Measurements from ENCODE around the gene ZRANB1. TPM values are rescaled to one million over a fixed set of nuclear protein-coding genes. Genes with fewer than 3 reads are reported as not detected.

ZRANB1 gene
- total RNA-seq, 4 donors from 2014 or later = 10.7 to 18.8 (median 15.5) TPM

DNA sequence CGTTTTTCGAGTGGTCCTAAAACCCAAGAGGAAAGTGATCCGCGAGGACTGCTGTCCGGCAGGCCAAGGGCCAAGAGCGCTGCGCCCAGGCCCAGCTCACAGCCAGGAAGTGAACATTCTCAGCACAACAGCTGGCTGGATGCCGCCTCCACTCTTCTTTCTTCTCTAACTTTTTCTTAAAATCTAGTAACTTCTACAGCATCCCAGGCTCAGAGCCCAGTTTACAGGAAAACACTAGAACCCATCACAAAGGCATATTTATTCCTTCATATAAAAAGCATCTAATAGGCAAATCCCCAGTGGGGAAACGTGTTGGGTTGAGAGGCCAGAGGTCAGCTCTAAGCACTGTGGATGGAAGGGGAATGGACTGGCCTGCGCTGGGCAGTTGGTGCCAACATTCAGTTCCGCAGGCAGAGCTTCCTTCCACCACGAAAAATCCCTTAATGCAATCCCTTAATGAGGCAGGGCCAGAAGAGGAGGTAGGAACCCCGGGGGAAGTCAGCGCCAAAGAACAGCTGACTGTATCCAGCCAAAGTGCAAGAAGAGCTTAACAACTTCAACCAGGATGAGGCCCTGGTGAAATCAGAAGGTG is 74.8 kb downstream of the ZRANB1 start:
- DNase-seq = no peak
- Histone ChIP-seq H3K36me3 (peaks cover 0 to 5% (median 0%) of the 10 kb centered on the region in 3 donors), H3K4me1 (peaks cover 0 to 42% (median 0%) of the 10 kb centered on the region in 4 donors), H3K9me3 (no peaks in the 10 kb centered on the region), H3K4me3 (no peak overlapping the region), H3K27ac (peak overlapping the region; percentile 40 to 62 (median 45)), H3K27me3 (no peaks in the 10 kb centered on the region)
- no peak for TF ChIP-seq POLR2A (IDR thresholded peaks at IDR 0.05)
- TF ChIP-seq, protein P1, sequence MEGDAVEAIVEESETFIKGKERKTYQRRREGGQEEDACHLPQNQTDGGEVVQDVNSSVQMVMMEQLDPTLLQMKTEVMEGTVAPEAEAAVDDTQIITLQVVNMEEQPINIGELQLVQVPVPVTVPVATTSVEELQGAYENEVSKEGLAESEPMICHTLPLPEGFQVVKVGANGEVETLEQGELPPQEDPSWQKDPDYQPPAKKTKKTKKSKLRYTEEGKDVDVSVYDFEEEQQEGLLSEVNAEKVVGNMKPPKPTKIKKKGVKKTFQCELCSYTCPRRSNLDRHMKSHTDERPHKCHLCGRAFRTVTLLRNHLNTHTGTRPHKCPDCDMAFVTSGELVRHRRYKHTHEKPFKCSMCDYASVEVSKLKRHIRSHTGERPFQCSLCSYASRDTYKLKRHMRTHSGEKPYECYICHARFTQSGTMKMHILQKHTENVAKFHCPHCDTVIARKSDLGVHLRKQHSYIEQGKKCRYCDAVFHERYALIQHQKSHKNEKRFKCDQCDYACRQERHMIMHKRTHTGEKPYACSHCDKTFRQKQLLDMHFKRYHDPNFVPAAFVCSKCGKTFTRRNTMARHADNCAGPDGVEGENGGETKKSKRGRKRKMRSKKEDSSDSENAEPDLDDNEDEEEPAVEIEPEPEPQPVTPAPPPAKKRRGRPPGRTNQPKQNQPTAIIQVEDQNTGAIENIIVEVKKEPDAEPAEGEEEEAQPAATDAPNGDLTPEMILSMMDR (IDR thresholded peaks at IDR 0.05) = no peak

- peaks cover 0 to 39% (median 0%) of the 10 kb centered on the region in 4 donors for H3K4me1 ChIP-seq
- TF ChIP-seq POLR2A (IDR thresholded peaks at IDR 0.05) = no peak
- TF ChIP-seq, protein P1 (IDR thresholded peaks at IDR 0.05) = no peak
- no peaks in the 10 kb centered on the region for H3K27me3 ChIP-seq
- no peak for DNase-seq
- H3K9me3 ChIP-seq = no peaks in the 10 kb centered on the region
- H3K27ac ChIP-seq = no peak overlapping the region
- peaks cover 0 to 5% (median 0%) of the 10 kb centered on the region in 3 donors for H3K36me3 ChIP-seq
- H3K4me3 ChIP-seq = no peak overlapping the region
Observed at GRCh38 chr10:125017547-125018298, 75.8 kb downstream of the ZRANB1 start.

GRCh38 chr10:125018576-125019143 is 76.7 kb downstream of the ZRANB1 start:
- peaks cover 0 to 39% (median 0%) of the 10 kb centered on the region in 4 donors for H3K4me1 ChIP-seq
- no peak overlapping the region for H3K27ac ChIP-seq
- no peak for DNase-seq
- no peaks in the 10 kb centered on the region for H3K9me3 ChIP-seq
- H3K36me3 ChIP-seq = peaks cover 0 to 5% (median 0%) of the 10 kb centered on the region in 3 donors
- no peak overlapping the region for H3K4me3 ChIP-seq
- H3K27me3 ChIP-seq = no peaks in the 10 kb centered on the region
- TF ChIP-seq, protein P1 (IDR thresholded peaks at IDR 0.05) = no peak
- no peak for TF ChIP-seq POLR2A (IDR thresholded peaks at IDR 0.05)

DNA sequence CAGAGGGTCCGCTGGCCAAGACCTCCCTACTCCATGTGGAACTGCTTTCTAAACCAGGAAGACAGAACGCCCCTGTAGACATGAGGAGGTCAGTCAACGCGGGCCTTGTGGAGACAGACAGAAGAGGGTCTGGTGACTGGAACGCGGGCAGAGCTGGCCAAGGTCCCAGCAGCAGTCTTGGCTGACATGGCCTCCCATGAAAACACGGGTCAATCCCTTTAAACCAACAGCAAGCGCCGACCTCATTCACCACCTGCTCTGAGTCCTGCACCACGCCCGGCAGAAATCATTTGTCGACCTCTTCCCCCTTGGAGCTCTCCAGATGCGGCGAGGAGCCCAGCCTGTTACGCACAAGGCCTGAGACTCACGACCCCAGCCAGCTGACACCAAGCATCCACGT is 78.5 kb downstream of the ZRANB1 start:
- H3K9me3 ChIP-seq = no peaks in the 10 kb centered on the region
- H3K27ac ChIP-seq = no peak overlapping the region
- peaks cover 0 to 5% (median 0%) of the 10 kb centered on the region in 3 donors for H3K36me3 ChIP-seq
- DNase-seq = no peak
- TF ChIP-seq, protein P1 (IDR thresholded peaks at IDR 0.05) = no peak
- TF ChIP-seq POLR2A (IDR thresholded peaks at IDR 0.05) = no peak
- no peaks in the 10 kb centered on the region for H3K27me3 ChIP-seq
- no peak overlapping the region for H3K4me3 ChIP-seq
- H3K4me1 ChIP-seq = peaks cover 0 to 46% (median 0%) of the 10 kb centered on the region in 4 donors

DNA sequence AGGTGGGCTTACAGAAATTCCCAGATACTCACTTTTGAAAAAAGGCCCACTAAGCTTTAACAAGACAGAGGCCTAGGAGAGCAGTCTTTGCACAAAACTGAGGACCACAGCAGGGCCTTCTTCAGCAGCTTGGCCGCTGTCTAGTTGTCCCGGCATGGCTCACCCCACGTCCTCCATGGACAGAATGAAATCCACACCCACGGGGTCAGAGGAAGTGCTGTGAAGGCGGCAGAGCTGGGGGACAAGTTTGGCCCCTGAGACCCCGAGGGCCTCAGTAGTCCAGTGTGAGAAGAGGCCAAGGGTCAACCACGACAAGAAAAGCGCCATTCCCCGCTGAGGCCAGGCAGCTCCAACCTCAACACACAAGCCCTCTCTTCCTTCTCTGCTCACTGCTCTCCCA is 78.9 kb downstream of the ZRANB1 start:
- Histone ChIP-seq H3K27ac (no peak overlapping the region), H3K36me3 (peaks cover 0 to 6% (median 0%) of the 10 kb centered on the region in 3 donors), H3K9me3 (no peaks in the 10 kb centered on the region), H3K27me3 (no peaks in the 10 kb centered on the region), H3K4me3 (no peak overlapping the region), H3K4me1 (peaks cover 0 to 41% (median 0%) of the 10 kb centered on the region in 4 donors)
- no peak for DNase-seq
- TF ChIP-seq POLR2A (IDR thresholded peaks at IDR 0.05) = no peak
